HL-60 (cell line): ENCODE data around the gene BCL7B.

Experiments
- CTCF ChIP-seq: IDR thresholded peaks from one replicate; pipeline ENCODE4 v1.5.1; 2011; ENCODE audit warnings: low read length, control low read depth, inconsistent platforms; ENCODE audit not compliant: insufficient read depth
- GABPA ChIP-seq: IDR thresholded peaks from 2 replicates; pipeline ENCODE4 v1.6.1; 2012; ENCODE audit warnings: low read depth
- POLR2AphosphoS5 ChIP-seq: IDR thresholded peaks from 2 replicates; pipeline ENCODE4 v1.6.1; 2012; ENCODE audit warnings: low read depth
- TF ChIP-seq, protein P1 (sequence below): IDR thresholded peaks from 2 replicates; pipeline ENCODE4 v1.6.1; 2012; ENCODE audit warnings: low read depth; ENCODE audit not compliant: insufficient replicate concordance

DNA sequence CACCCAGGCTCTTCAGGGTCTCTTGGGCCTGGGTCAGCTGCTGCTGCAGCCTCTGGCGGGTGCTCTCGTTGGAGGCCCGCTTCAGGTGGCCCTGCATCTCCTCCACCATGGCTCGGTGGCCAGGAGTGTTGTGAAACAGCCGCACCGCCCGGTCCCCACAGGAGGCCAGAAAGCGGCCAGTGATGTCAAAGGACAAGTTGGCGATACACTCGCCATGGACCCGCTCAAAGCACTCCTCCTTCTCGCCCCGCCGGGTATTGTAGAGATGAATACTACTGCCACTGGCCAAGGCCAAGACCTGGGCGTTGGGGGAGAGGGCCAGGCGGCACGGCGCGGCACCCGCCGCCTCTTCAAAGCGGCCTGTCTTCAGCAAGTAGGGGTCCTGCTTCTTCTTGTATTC lies 13.0 kb upstream of the BCL7B start:
- no peak for TF ChIP-seq CTCF
- no peak for TF ChIP-seq POLR2AphosphoS5
- TF ChIP-seq, protein P1, sequence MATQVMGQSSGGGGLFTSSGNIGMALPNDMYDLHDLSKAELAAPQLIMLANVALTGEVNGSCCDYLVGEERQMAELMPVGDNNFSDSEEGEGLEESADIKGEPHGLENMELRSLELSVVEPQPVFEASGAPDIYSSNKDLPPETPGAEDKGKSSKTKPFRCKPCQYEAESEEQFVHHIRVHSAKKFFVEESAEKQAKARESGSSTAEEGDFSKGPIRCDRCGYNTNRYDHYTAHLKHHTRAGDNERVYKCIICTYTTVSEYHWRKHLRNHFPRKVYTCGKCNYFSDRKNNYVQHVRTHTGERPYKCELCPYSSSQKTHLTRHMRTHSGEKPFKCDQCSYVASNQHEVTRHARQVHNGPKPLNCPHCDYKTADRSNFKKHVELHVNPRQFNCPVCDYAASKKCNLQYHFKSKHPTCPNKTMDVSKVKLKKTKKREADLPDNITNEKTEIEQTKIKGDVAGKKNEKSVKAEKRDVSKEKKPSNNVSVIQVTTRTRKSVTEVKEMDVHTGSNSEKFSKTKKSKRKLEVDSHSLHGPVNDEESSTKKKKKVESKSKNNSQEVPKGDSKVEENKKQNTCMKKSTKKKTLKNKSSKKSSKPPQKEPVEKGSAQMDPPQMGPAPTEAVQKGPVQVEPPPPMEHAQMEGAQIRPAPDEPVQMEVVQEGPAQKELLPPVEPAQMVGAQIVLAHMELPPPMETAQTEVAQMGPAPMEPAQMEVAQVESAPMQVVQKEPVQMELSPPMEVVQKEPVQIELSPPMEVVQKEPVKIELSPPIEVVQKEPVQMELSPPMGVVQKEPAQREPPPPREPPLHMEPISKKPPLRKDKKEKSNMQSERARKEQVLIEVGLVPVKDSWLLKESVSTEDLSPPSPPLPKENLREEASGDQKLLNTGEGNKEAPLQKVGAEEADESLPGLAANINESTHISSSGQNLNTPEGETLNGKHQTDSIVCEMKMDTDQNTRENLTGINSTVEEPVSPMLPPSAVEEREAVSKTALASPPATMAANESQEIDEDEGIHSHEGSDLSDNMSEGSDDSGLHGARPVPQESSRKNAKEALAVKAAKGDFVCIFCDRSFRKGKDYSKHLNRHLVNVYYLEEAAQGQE = no peak
- no peak for TF ChIP-seq GABPA
